A549 (cell line): ENCODE results near the gene ACTMAP. TPM values are rescaled to one million over a fixed set of nuclear protein-coding genes. Genes with fewer than 3 reads are reported as not detected.
A peak's percentile ranks its signal among the peaks of the same experiment; 100 is the strongest.

Experiments
- ATAC-seq, 2 experiments: fragments of 200-7000 bp in 1 of 2; fragments of >200 bp in 1 of 2; cut with Nextera tagmentation in 1 of 2; cut with Tn5 transposase in 1 of 2; 3 replicates each; pipeline versions ENCODE4 v1.8.0 to v1.9.1; 2018 to 2020; ENCODE audit warnings: mild to moderate bottlenecking in 1 of 2, moderate library complexity in 1 of 2
- CTCF ChIA-PET: fragments of 300-600 bp; sonication (Branson Sonifier 250); formaldehyde crosslinking; extraction: SDS; loops from one replicate; lab custom pipeline; 2021; ENCODE audit warnings: antibody characterized with exemption, inconsistent platforms; lab: Yijun Ruan, JAX
- POLR2A ChIA-PET: fragments of 350-600 bp; formaldehyde crosslinking; extraction: SDS; loops from one replicate; lab custom pipeline; 2021; ENCODE audit warnings: antibody characterized with exemption, inconsistent platforms; lab: Yijun Ruan, JAX
- DNase-seq, 2 experiments: peaks; one replicate each; pipeline versions ENCODE4 v3.0.0 to v3.0.0-alpha.2; 2011 to 2016; ENCODE audit warnings: low read depth in 1 of 2, low spot score in 1 of 2
- FAIRE-seq: peaks from 2 replicates; lab custom pipeline; 2011; peaks lifted over from hg19 to GRCh38; lab: Jason Lieb, UNC
- H3K27ac ChIP-seq, 2 experiments: fragments of >200 bp; sonication (Bioruptor Twin); formaldehyde crosslinking; 3 replicates each; pipeline ENCODE4 v1.5.1; 2016 to 2017
- H3K4me1 ChIP-seq: fragments of >200 bp; sonication (Bioruptor Twin); formaldehyde crosslinking; 3 replicates; pipeline ENCODE4 v1.6.1; 2016
- H3K4me2 ChIP-seq: fragments of >200 bp; sonication (Bioruptor Twin); formaldehyde crosslinking; 3 replicates; pipeline ENCODE4 v1.6.1; 2016
- H3K4me3 ChIP-seq: fragments of >200 bp; sonication (Bioruptor Twin); formaldehyde crosslinking; 3 replicates; pipeline ENCODE4 v1.5.1; 2016
- H3K9me3 ChIP-seq: fragments of >200 bp; sonication (Bioruptor Twin); formaldehyde crosslinking; 3 replicates; pipeline ENCODE4 v1.6.1; 2016
- BCL3 ChIP-seq: fragments of >200 bp; sonication (Bioruptor Twin); formaldehyde crosslinking; IDR thresholded peaks from 3 replicates; pipeline ENCODE4 v1.6.1; 2016
- CBX2 ChIP-seq: fragments of 200-600 bp; sonication (generic); IDR thresholded peaks from 2 replicates; pipeline ENCODE4 v1.6.1; 2016; ENCODE audit warnings: low read depth, mild to moderate bottlenecking, borderline replicate concordance
- CBX8 ChIP-seq: fragments of 200-600 bp; sonication (generic); IDR thresholded peaks from 2 replicates; pipeline ENCODE4 v1.6.1; 2016
- CHD2 ChIP-seq: fragments of 150-350 bp; IDR thresholded peaks from 2 replicates; pipeline ENCODE4 v1.6.1; 2014; ENCODE audit warnings: low read length; ENCODE audit not compliant: partially characterized antibody
- EHMT2 ChIP-seq: fragments of 200-600 bp; sonication (generic); IDR thresholded peaks from 2 replicates; pipeline ENCODE4 v1.6.1; 2016; ENCODE audit warnings: antibody characterized with exemption, low read depth, mild to moderate bottlenecking, moderate library complexity
- EP300 ChIP-seq, 2 experiments: fragments of >200 bp; sonication (Bioruptor Twin); formaldehyde crosslinking; IDR thresholded peaks; 2 replicates in 1 of 2; 3 replicates in 1 of 2; pipeline ENCODE4 v1.6.1; 2016 to 2017
- ESRRA ChIP-seq: fragments of 150-350 bp; IDR thresholded peaks from 2 replicates; pipeline ENCODE4 v1.6.1; 2014; ENCODE audit warnings: mild to moderate bottlenecking, low read length, borderline replicate concordance
- GATA3 ChIP-seq: IDR thresholded peaks from 2 replicates; pipeline ENCODE4 v1.6.1; 2012; ENCODE audit warnings: borderline replicate concordance
- HDAC2 ChIP-seq: fragments of 200-600 bp; sonication (generic); IDR thresholded peaks from 2 replicates; pipeline ENCODE4 v1.6.1; 2016
- HOXB13 ChIP-seq: fragments of 250-450 bp; sonication (Bioruptor Pico); IDR thresholded peaks from 2 replicates; pipeline ENCODE4 v1.5.0; 2020; ENCODE audit warnings: low read depth, mild to moderate bottlenecking, moderate library complexity
- JUN ChIP-seq, 2 experiments: fragments of >200 bp; sonication (Bioruptor Twin); formaldehyde crosslinking; IDR thresholded peaks; 2 replicates in 1 of 2; 3 replicates in 1 of 2; pipeline ENCODE4 v1.6.1; 2016 to 2017
- JUNB ChIP-seq: fragments of >200 bp; sonication (Bioruptor Twin); formaldehyde crosslinking; IDR thresholded peaks from 2 replicates; pipeline ENCODE4 v1.6.1; 2016
- MAFK ChIP-seq: fragments of 450-650 bp; IDR thresholded peaks from 2 replicates; pipeline ENCODE4 v1.6.1; 2014; ENCODE audit not compliant: partially characterized antibody
- NR3C1 ChIP-seq: fragments of >200 bp; sonication (Bioruptor Twin); formaldehyde crosslinking; IDR thresholded peaks from 3 replicates; pipeline ENCODE4 v1.6.1; 2017
- RAD21 ChIP-seq, 2 experiments: fragments of >200 bp in 1 of 2; sonication (Bioruptor Twin) in 1 of 2; formaldehyde crosslinking in 1 of 2; IDR thresholded peaks in 1 of 2; conservative IDR thresholded peaks in 1 of 2; 2 replicates in 1 of 2; 3 replicates in 1 of 2; pipeline ENCODE4 v1.6.1; 2012 to 2018; ENCODE audit warnings: inconsistent platforms in 1 of 2
- REST ChIP-seq: fragments of 200-600 bp; sonication (generic); IDR thresholded peaks from 2 replicates; pipeline ENCODE4 v1.6.1; 2016; ENCODE audit warnings: antibody characterized with exemption, mild to moderate bottlenecking, moderate library complexity
- TP53 ChIP-seq: fragments of 250-450 bp; sonication (Bioruptor Pico); IDR thresholded peaks from 2 replicates; pipeline ENCODE4 v1.5.0; 2021; ENCODE audit warnings: mild to moderate bottlenecking, moderate library complexity
- ZC3H11A ChIP-seq: fragments of 450-650 bp; IDR thresholded peaks from 2 replicates; pipeline ENCODE4 v1.6.1; 2014; ENCODE audit warnings: antibody characterized with exemption, mild to moderate bottlenecking
- ZFP36 ChIP-seq: fragments of 450-650 bp; IDR thresholded peaks from 2 replicates; pipeline ENCODE4 v1.6.1; 2014; ENCODE audit warnings: borderline replicate concordance; ENCODE audit not compliant: partially characterized antibody
- WGBS: methylation state at CpG from one replicate; pipeline ENCODE4 v1.1.6; 2017; ENCODE audit errors: missing lambda C conversion rate; 5-methylcytosine and 5-hydroxymethylcytosine counted together
- polyA plus RNA-seq, 4 experiments: library from polyadenylated mRNA; depleted of rRNA in 3 of 4; stranded (reverse); fragments of >200 nt; fragmentation: RNase III in 1 of 4; extraction: RNeasy Plus Mini Kit Qiagen cat#74134 plus additional on column Dnase treatment in 1 of 4; gene quantifications; 2 replicates in 3 of 4; 3 replicates in 1 of 4; pipeline ENCODE4 v1.2.3, GENCODE V29; 2011 to 2017
- TF ChIP-seq, protein P1 (sequence below): IDR thresholded peaks from 2 replicates; pipeline ENCODE4 v1.6.1; 2012; ENCODE audit warnings: low read depth, borderline replicate concordance

The ACTMAP gene
- polyA plus RNA-seq, 2 of the 4 experiments (the other 2 are of a cell fraction): 7.8 to 14.8 TPM

GRCh38 chr19:40797963-40798682, 47.8 kb upstream of the ACTMAP start (continued):
- TF ChIP-seq RAD21 (conservative IDR thresholded peaks at IDR 0.05 in 1 of 2, IDR thresholded peaks at IDR 0.05 in 1 of 2) (peak; percentile 11 to 33; a peak in 2 of 5 replicates), CBX2 (no peak), JUNB (no peak), HDAC2 (no peak), EP300 (IDR thresholded peaks at IDR 0.05) (no peak), MAFK (no peak), HOXB13 (peak; percentile 52; the same call in 1 of the 2 replicates), JUN (IDR thresholded peaks at IDR 0.05) (no peak), ZFP36 (no peak), ZC3H11A (peak; percentile 3; the same call in 1 of the 2 replicates), REST (no peak), CHD2 (no peak)
- TF ChIP-seq, protein P1, sequence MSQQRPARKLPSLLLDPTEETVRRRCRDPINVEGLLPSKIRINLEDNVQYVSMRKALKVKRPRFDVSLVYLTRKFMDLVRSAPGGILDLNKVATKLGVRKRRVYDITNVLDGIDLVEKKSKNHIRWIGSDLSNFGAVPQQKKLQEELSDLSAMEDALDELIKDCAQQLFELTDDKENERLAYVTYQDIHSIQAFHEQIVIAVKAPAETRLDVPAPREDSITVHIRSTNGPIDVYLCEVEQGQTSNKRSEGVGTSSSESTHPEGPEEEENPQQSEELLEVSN: peak; percentile 83; the same call in 1 of the 2 replicates

DNA sequence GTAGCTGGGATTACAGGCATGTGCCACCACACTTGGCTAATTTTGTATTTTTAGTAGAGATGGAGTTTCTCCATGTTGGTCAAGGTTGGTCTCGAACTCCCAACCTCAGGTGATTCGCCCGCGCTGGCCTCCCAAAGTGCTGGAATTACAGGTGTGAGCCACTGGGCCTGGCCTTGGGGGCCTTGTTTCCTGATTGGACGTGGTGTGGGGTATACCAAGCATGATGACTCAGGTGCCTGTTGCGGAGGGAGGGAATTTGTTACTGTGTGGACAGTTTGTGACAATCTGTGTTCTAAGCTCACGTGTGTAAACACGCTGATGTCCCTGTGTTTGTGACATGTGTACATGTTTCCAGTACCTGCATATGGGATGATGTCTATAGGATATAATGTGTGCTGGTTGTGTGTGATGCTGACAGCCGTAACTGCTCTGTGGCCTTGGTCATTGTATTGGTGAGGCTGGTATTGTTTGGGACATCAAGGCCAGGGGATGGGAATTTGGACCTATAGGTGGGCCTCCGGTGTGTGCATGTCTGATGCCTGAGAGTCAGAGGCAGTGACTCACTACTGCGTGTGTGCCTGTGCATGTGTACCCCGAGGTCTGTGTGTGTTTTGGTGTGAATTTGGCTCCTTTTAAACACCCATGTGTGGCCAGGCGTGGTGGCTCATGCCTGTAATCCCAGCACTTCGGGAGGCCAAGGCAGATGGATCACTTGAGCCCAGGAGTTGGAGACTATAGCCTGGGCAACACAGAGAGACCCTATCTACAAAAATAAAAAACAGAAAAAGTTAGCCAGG, 47.1 kb upstream of the ACTMAP start:
- POLR2A ChIA-PET: interaction anchor here (0.6 to 2.9 kb wide), 11 partner anchors 10 to 467 kb away, joined by 3 to 76 read pairs (median 16); partner anchors contain the start of genes ACTMAP, COQ8B, HNRNPUL1 and ITPKC
- WGBS: 91% methylated on average over 14 of the region's 14 CpGs
- no peak for DNase-seq
- TF ChIP-seq CBX8 (no peak), NR3C1 (no peak), ESRRA (no peak), BCL3 (no peak), TP53 (no peak), EHMT2 (no peak), EP300 (IDR thresholded peaks at IDR 0.05) (no peak), GATA3 (no peak)
- TF ChIP-seq, all 56 proteins: peak for 0
- H3K27ac ChIP-seq: peak overlapping the region; percentile 95 to 96
- CTCF ChIA-PET: interaction anchor here (0.6 to 15.7 kb wide), 31 partner anchors 10 to 421 kb away, joined by 3 to 162 read pairs (median 5); partner anchors contain the start of genes ACTMAP, AXL, COQ8B and RAB4B
- no peaks in the 10 kb centered on the region for H3K9me3 ChIP-seq
- H3K4me2 ChIP-seq: peak overlapping the region; percentile 59
- FAIRE-seq: no peak
- ATAC-seq: no peak
- peak overlapping the region; percentile 84; the same call in 2 of the 3 replicates for H3K4me3 ChIP-seq
- peaks cover 33% of the 10 kb centered on the region for H3K4me1 ChIP-seq
